GM19025 (cell line): ENCODE results near the gene ARMC3.
A peak's percentile ranks its signal among the peaks of the same experiment; 100 is the strongest.
"Not testable (repeated sequence)": the region's sequence is repeated elsewhere in the genome, so short reads cannot be mapped to it uniquely, and the experiment has no call there.

Experiments
- ATAC-seq: cut with Tn5 transposase; IDR thresholded peaks from one replicate; pipeline ENCODE4 v1.9.1; 2021; ENCODE audit warnings: mild to moderate bottlenecking, low read depth, moderate library complexity; ENCODE audit not compliant: unreplicated experiment

ARMC3 gene

GRCh38 chr10:23069019-23069815, 141.4 kb downstream of the ARMC3 start:
- peak; percentile 47 for ATAC-seq

GRCh38 chr10:23070092-23070912, 142.4 kb downstream of the ARMC3 start:
- not testable (repeated sequence) for ATAC-seq

- ATAC-seq = no peak
Measured at GRCh38 chr10:23070913-23071218, 143.0 kb downstream of the ARMC3 start.

- ATAC-seq = not testable (repeated sequence)
Measured at GRCh38 chr10:23072593-23072992, 144.7 kb downstream of the ARMC3 start.

- no peak for ATAC-seq
Measured at GRCh38 chr10:23073527-23073926, 145.7 kb downstream of the ARMC3 start.

- no peak for ATAC-seq
Measured at GRCh38 chr10:23075672-23076071, 147.8 kb downstream of the ARMC3 start.

- no peak for ATAC-seq
Measured at GRCh38 chr10:23078114-23078513, 150.3 kb downstream of the ARMC3 start.

- ATAC-seq = no peak
Measured at GRCh38 chr10:23079700-23080099, 151.8 kb downstream of the ARMC3 start.

GRCh38 chr10:23080262-23080661, 152.4 kb downstream of the ARMC3 start:
- ATAC-seq = no peak

GRCh38 chr10:23081221-23081750, 153.4 kb downstream of the ARMC3 start:
- no peak for ATAC-seq

- ATAC-seq = no peak
Measured at GRCh38 chr10:23081891-23082290, 154.0 kb downstream of the ARMC3 start.
